GM18519 (cell line): Measurements from ENCODE around the gene WASHC2A.
"Not testable (repeated sequence)": the region's sequence is repeated elsewhere in the genome, so short reads cannot be mapped to it uniquely, and the experiment has no call there.

Experiments used
- ATAC-seq: cut with Tn5 transposase; IDR thresholded peaks from one replicate; pipeline ENCODE4 v1.9.1; 2021; ENCODE audit warnings: mild to moderate bottlenecking, moderate library complexity; ENCODE audit not compliant: unreplicated experiment, low FRiP score

WASHC2A gene

GRCh38 chr10:50063100-50063499 lies 4.7 kb upstream of the WASHC2A start:
- no peak for ATAC-seq

DNA sequence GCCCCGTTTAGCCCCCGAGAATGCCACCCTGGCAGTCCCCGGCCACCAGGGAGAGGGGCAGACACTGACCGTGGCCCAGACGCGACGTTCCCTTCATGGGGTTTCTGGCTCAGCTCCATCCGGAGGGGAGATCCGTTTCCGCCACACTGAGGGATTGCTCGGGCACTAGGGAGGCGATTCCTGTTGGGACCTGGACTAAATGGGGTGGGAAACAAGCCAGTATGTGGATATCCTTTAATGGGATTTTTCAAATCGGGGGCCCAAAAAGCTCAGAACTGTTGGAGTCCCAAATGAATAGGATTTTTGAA lies 552 bp downstream of the WASHC2A start:
- ATAC-seq = not testable (repeated sequence)

GRCh38 chr10:50075139-50075538 lies 7.4 kb downstream of the WASHC2A start:
- ATAC-seq = not testable (repeated sequence)

DNA sequence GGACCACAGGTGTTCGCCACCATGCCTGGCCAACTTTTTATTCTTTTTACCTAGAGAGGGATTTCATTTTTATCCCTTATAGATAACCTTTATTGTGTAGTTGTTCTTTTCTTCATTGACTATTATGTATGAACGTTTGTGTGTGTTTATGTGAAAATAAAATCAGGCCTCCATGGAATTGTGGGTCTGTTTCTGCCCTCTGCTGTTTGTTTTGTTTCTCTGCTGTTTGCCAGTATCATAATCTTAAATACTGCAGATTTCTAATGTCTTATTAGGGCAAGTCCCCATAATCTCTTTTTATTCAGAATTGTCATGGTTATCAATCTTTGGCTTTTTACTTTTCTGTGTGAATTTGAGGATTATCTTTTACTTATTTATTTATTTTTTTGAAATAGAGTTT lies 7.8 kb downstream of the WASHC2A start:
- not testable (repeated sequence) for ATAC-seq

DNA sequence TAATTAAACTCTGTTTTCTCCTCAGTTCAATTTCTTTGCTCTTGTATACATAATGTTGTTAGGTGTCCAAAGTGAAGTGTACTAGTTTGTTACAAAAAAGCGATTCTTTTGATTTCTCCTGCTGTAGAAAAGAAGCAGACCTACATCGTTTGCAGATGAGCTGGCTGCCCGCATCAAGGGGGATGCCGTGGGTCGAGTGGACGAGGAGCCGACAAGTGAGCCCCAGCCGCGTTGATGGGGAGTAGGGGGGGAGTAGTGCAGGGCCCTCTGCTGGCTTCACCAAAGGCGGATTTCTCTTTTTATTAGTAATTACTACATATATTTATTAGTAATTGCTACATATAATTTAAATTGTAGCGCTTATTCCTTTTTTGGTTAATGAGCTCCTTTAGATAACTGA lies 23.6 kb downstream of the WASHC2A start:
- ATAC-seq = not testable (repeated sequence)

- not testable (repeated sequence) for ATAC-seq
These were observed 25.2 kb downstream of the WASHC2A start for GRCh38 chr10:50092928-50093327.

DNA sequence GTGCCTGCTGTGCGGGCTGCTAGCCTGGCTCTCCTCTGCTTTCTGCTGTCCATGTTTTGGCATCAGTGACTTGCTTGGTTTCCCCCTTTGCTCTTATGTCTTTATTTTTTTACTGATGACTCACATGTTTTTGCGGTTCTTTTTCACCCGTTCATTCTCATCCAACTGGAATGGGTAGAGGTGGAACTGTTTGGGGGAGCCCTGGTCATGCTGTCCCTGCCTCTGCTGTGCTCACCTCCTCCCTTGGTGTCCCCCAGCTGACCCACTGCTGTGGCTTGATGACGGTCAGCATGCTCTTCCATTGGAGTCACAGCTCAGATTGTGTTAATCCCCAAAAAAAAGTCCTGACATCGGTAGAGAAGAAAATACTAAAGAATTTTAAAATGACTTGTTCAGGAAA lies 26.9 kb downstream of the WASHC2A start:
- ATAC-seq = not testable (repeated sequence)

GRCh38 chr10:50095402-50095801 lies 27.6 kb downstream of the WASHC2A start:
- not testable (repeated sequence) for ATAC-seq

GRCh38 chr10:50096722-50097121 lies 29.0 kb downstream of the WASHC2A start:
- ATAC-seq = not testable (repeated sequence)

DNA sequence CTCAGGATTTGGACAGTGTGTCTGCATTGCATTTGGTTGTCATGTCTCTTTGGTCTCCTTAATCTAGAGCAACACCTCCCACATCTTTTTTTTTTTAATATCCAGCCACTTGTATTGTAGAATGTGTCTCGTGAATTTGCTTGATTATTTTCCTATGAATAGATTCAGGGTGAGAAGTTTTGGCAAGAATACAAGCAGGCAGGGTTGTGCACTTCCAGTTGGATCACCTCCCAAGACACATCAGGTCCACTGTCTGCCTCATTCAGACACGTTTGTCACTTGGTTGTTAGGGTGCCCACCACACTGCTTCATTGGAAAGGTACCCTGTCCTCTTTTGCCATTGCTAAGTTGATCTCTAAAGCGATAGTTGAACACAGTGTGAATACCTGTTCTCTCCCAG lies 30.9 kb downstream of the WASHC2A start:
- not testable (repeated sequence) for ATAC-seq

DNA sequence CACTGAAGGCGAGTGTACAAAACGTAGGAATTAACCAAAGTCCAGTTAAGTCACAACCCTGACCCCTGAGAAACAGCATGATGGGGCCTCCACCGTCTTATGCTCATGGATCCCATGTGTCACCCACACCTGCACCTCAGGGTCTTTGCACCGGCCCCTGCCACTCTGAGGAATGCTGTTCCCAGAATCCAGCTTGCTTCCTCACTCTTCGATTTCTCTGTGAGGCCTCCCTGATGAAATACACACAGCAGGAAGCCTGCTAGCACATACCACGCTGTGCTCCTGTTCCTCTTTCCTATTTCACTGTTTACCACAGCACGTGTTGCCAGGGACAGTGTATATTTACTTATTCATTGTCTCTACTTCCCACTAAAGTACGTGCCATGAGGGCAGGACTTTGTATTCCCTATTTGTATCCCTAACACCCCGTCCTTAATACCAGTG lies 33.4 kb downstream of the WASHC2A start:
- ATAC-seq = not testable (repeated sequence)

- ATAC-seq = not testable (repeated sequence)
These were observed 34.0 kb downstream of the WASHC2A start for GRCh38 chr10:50101747-50102146.

GRCh38 chr10:50102267-50102666 lies 34.5 kb downstream of the WASHC2A start:
- ATAC-seq = peak; percentile 69

GRCh38 chr10:50108999-50109698 lies 41.4 kb downstream of the WASHC2A start:
- ATAC-seq = not testable (repeated sequence)

GRCh38 chr10:50112419-50113112 lies 44.8 kb downstream of the WASHC2A start:
- not testable (repeated sequence) for ATAC-seq

DNA sequence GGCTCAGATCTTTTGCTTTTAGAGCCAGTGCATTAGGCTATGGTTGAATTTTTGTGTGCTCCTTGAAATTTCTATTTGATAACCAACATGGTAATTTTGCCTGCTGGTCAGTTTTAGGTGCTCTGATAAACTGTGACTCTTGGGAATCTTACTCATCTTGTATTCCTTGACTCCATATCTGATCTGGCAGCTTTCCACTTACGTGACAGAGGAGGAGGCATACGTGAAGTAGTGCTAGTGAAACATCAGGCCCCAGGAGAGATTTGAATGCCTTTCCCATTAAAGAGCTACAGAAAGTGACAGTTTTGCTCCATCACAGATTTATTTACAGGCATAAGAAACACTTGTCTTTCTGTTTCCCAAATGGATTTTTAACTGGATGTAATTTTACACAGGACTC lies 59.0 kb downstream of the WASHC2A start:
- not testable (repeated sequence) for ATAC-seq

DNA sequence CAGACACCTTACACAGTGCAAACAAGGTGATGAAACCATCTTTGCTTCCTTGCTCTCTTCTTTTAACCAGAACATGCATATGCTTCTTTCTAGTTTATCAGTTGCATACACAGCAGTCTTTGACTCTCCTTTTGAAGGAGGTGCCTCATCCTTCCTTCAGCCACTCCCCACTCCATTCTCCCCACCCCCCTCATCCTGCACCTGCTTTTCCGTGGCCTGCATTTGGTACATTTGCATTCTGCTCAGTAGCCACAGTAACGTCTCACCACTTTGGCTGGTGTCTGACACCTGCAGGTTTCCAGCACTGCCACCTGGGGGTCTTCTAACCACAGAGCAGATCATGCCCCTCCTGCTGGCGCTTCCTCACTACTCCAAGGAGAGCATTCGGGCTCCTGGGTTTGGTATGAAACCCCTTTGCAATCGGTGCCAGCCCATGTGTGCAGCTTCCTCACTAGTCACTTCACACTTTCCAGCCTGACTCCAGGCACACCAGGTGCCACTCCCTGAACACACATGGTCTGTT lies 60.1 kb downstream of the WASHC2A start:
- not testable (repeated sequence) for ATAC-seq

- not testable (repeated sequence) for ATAC-seq
These were observed 63.7 kb downstream of the WASHC2A start for GRCh38 chr10:50131245-50131965.

DNA sequence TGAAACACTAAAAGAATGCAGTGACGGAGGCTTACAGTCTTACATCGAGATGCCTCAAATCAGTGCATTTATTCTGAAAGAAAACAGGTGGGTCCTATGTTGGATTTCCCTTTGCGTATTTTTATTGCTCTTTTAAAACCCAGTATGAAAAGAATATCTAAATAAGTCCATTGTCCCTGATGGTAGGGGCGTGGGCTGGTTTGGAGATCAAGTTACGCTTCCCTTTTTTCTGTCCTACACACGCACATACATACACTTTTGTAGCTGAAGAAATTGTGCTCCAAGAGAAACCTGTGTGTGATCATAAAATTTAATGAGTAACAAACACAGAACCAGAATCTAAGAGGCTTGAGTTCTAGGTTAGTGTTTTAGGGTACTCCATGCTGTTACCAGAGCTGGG lies 64.6 kb downstream of the WASHC2A start:
- not testable (repeated sequence) for ATAC-seq

GRCh38 chr10:50132841-50133240 lies 65.1 kb downstream of the WASHC2A start:
- ATAC-seq = not testable (repeated sequence)
